Measurements from ENCODE around the gene IL4. TPM values are rescaled to one million over a fixed set of nuclear protein-coding genes. Genes with fewer than 3 reads are reported as not detected.

Gene IL4
- total RNA-seq, 1 experiment from 2014 or later: not detected

DNA sequence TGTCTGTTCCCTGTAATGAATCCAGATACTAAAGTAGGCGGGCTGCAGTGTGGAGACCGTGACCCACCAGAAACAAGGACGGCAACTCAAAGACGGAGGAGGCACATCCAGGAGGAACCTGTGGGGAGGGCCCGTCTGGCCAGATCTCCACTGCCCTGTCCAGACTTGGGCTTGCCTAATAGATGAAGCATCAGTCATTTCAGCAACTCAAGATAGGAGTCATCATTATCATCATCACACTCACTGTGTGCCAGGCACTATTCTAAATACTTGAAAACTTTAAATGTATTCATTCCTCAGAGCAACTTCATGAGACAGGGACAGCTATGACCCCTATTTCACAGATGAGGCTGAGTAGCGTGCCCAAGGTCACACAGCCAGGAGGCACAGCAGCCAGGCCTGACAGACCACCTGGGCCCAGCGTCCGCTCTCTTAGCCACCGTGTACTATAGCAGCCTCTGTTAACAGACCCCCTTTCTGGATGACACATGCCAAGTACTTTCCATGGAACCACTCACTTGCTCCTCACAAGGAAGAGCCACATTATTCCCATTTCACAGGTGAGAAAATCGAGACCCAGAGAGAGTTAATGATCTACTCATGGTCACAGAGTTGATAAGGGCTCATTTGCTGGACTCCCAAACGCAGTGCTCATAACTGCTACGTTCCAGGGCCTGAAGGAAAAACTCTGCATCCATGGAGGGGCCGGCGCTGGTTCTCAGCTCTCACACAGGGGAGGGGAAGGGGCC lies 4.9 kb upstream of the IL4 start:
- TF ChIP-seq, protein P1, sequence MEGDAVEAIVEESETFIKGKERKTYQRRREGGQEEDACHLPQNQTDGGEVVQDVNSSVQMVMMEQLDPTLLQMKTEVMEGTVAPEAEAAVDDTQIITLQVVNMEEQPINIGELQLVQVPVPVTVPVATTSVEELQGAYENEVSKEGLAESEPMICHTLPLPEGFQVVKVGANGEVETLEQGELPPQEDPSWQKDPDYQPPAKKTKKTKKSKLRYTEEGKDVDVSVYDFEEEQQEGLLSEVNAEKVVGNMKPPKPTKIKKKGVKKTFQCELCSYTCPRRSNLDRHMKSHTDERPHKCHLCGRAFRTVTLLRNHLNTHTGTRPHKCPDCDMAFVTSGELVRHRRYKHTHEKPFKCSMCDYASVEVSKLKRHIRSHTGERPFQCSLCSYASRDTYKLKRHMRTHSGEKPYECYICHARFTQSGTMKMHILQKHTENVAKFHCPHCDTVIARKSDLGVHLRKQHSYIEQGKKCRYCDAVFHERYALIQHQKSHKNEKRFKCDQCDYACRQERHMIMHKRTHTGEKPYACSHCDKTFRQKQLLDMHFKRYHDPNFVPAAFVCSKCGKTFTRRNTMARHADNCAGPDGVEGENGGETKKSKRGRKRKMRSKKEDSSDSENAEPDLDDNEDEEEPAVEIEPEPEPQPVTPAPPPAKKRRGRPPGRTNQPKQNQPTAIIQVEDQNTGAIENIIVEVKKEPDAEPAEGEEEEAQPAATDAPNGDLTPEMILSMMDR (IDR thresholded peaks at IDR 0.05; ENCODE audit: insufficient read depth in 1 of 2, low read depth in 1 of 2, low read length in 1 of 2, severe bottlenecking in 1 of 2, unreplicated experiment in 1 of 2): no peak

GRCh38 chr5:132669455-132669820 lies 4.4 kb upstream of the IL4 start:
- Mint-ChIP-seq H3K9me3 (ENCODE audit: unreplicated experiment) (no peaks in the 10 kb centered on the region), H3K4me1 (ENCODE audit: low read depth, unreplicated experiment) (peaks cover 19% of the 10 kb centered on the region), H3K27me3 (ENCODE audit: insufficient read depth, unreplicated experiment) (no peaks in the 10 kb centered on the region), H3K36me3 (ENCODE audit: insufficient read depth, unreplicated experiment) (peaks cover 7% of the 10 kb centered on the region), H3K4me3 (ENCODE audit: unreplicated experiment) (no peak overlapping the region), H3K27ac (ENCODE audit: unreplicated experiment) (no peak overlapping the region)
- POLR2A ChIA-PET: no interaction called here
- CTCF ChIA-PET: interaction anchor here (0.6 to 1.2 kb wide), 2 partner anchors 8 to 142 kb away, joined by 3 to 4 read pairs; no protein-coding TSS in a partner anchor
- TF ChIP-seq, protein P1 (IDR thresholded peaks at IDR 0.05; ENCODE audit: insufficient read depth in 1 of 2, low read depth in 1 of 2, low read length in 1 of 2, severe bottlenecking in 1 of 2, unreplicated experiment in 1 of 2): no peak
- no peak overlapping the region for H3K4me3 ChIP-seq (ENCODE audit: low read depth, low read length)
- H3K4me1 ChIP-seq: peaks cover 15% of the 10 kb centered on the region
- intact Hi-C loops (cut with micrococcal nuclease; ENCODE audit: unreplicated experiment): no loop called here
- no peaks in the 10 kb centered on the region for H3K27me3 ChIP-seq (replicated peaks; ENCODE audit: control insufficient read depth, insufficient read depth, low read length)
- no peaks in the 10 kb centered on the region for H3K36me3 ChIP-seq (ENCODE audit: control insufficient read depth, insufficient read depth, low read length)
- DNase-seq: no peak
- BruUV-seq (replicated peaks): no TSS peak
- H3K9me3 ChIP-seq: no peaks in the 10 kb centered on the region

More for the DNA sequence above, 4.9 kb upstream of the IL4 start:
- intact Hi-C loops (cut with micrococcal nuclease; ENCODE audit: unreplicated experiment): no loop called here
- Mint-ChIP-seq H3K4me1 (ENCODE audit: low read depth, unreplicated experiment) (peaks cover 24% of the 10 kb centered on the region), H3K9me3 (ENCODE audit: unreplicated experiment) (no peaks in the 10 kb centered on the region), H3K27me3 (ENCODE audit: insufficient read depth, unreplicated experiment) (no peaks in the 10 kb centered on the region), H3K27ac (ENCODE audit: unreplicated experiment) (no peak overlapping the region), H3K4me3 (ENCODE audit: unreplicated experiment) (no peak overlapping the region), H3K36me3 (ENCODE audit: insufficient read depth, unreplicated experiment) (peaks cover 7% of the 10 kb centered on the region)
- CTCF ChIA-PET: interaction anchor here (0.6 to 1.2 kb wide), 2 partner anchors 7 to 142 kb away, joined by 3 to 4 read pairs; no protein-coding TSS in a partner anchor
- H3K36me3 ChIP-seq (ENCODE audit: control insufficient read depth, insufficient read depth, low read length): no peaks in the 10 kb centered on the region
- DNase-seq: no peak
- no peaks in the 10 kb centered on the region for H3K27me3 ChIP-seq (replicated peaks; ENCODE audit: control insufficient read depth, insufficient read depth, low read length)
- H3K4me1 ChIP-seq: peaks cover 20% of the 10 kb centered on the region
- no peaks in the 10 kb centered on the region for H3K9me3 ChIP-seq
- no peak overlapping the region for H3K4me3 ChIP-seq (ENCODE audit: low read depth, low read length)
- BruUV-seq (replicated peaks): no TSS peak
- POLR2A ChIA-PET: no interaction called here

DNA sequence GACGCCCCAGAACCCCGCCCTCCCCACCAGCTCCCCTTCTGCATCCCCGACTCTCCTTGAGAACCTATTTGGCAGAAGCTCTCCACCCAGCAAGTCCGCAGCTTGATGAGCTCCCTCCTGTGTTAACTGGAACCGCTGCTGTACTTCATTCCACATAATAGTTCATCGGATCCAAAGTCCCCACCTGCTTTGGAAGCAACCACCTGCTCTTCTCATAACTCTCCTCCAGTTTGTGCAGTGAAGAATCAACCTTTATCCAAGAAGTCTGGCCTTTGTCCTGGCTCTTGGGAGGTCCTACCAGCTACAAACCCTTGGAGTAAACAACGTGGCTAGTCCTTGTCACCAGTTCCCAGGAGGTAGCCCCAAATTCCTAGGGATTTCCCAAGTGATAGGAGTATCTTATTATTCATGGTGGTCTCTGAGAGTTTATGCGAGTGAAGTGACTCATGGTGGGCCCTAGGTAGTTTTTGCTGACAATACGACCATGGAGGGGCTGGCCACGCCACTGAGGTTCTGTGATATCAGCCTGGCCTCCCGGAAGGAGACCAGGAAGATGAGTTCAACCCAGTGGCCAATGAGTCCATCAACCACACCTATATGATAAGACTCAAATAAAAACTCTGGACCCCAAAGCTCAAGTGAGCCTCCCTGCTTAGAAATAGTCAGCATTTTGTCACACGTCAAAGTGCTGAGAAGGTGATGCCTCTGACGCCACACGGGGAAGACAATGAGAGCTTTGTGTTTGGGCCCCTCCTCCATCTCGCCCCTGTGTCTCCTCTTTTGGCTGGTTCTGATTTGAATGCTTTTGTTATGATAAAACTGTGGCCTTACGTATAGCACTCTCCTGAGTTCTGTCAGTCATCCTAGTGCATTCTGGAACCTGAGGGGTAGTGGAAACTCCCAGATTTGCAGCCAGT lies 3.6 kb upstream of the IL4 start:
- Mint-ChIP-seq H3K4me3 (ENCODE audit: unreplicated experiment) (no peak overlapping the region), H3K27me3 (ENCODE audit: insufficient read depth, unreplicated experiment) (no peaks in the 10 kb centered on the region), H3K9me3 (ENCODE audit: unreplicated experiment) (no peaks in the 10 kb centered on the region), H3K4me1 (ENCODE audit: low read depth, unreplicated experiment) (peaks cover 19% of the 10 kb centered on the region), H3K36me3 (ENCODE audit: insufficient read depth, unreplicated experiment) (peaks cover 6% of the 10 kb centered on the region), H3K27ac (ENCODE audit: unreplicated experiment) (no peak overlapping the region)
- TF ChIP-seq, protein P1 (IDR thresholded peaks at IDR 0.05; ENCODE audit: insufficient read depth in 1 of 2, low read depth in 1 of 2, low read length in 1 of 2, severe bottlenecking in 1 of 2, unreplicated experiment in 1 of 2): no peak
- Histone ChIP-seq H3K27me3 (replicated peaks; ENCODE audit: control insufficient read depth, insufficient read depth, low read length) (no peaks in the 10 kb centered on the region), H3K4me1 (peaks cover 14% of the 10 kb centered on the region), H3K9me3 (no peaks in the 10 kb centered on the region), H3K4me3 (ENCODE audit: low read depth, low read length) (no peak overlapping the region), H3K36me3 (ENCODE audit: control insufficient read depth, insufficient read depth, low read length) (no peaks in the 10 kb centered on the region)
- intact Hi-C loops (cut with micrococcal nuclease; ENCODE audit: unreplicated experiment): loop anchor here (10.0 kb wide), 1 partner anchor 145 kb away; no protein-coding TSS in a partner anchor
- DNase-seq: no peak
- CTCF ChIA-PET: interaction anchor here (0.6 to 1.2 kb wide), 2 partner anchors 9 to 143 kb away, joined by 3 to 4 read pairs; no protein-coding TSS in a partner anchor
- no TSS peak for BruUV-seq (replicated peaks)
- POLR2A ChIA-PET: no interaction called here
